GM12878 (cell line): Measurements from ENCODE around the gene CAVIN1.
"Not testable (repeated sequence)": the region's sequence is repeated elsewhere in the genome, so short reads cannot be mapped to it uniquely, and the experiment has no call there.

Experiments
- CTCF ChIP-seq, 3 experiments: IDR thresholded peaks in 2 of 3; conservative IDR thresholded peaks in 1 of 3; 2 replicates each; pipeline ENCODE4 v1.5.1; 2011; ENCODE audit warnings: low read depth in 3 of 3, low read length in 3 of 3, mild to moderate bottlenecking in 3 of 3, control low read depth in 2 of 3, moderate library complexity in 2 of 3, inconsistent platforms in 1 of 3, mixed read lengths in 1 of 3; ENCODE audit not compliant: control insufficient read depth in 2 of 3, insufficient read depth in 1 of 3; ENCODE audit errors: extremely low read depth in 1 of 3
- ELK1 ChIP-seq: IDR thresholded peaks from 2 replicates; pipeline ENCODE4 v1.6.1; 2012; ENCODE audit warnings: low read depth, low read length, improper control_type of control experiment
- EP300 ChIP-seq, 2 experiments: fragments of 150-350 bp in 1 of 2; IDR thresholded peaks; 2 replicates each; pipeline ENCODE4 v1.6.1; 2011 to 2012; ENCODE audit warnings: low read depth in 2 of 2, low read length in 2 of 2, borderline replicate concordance in 1 of 2, improper control_type of control experiment in 1 of 2, inconsistent platforms in 1 of 2; ENCODE audit not compliant: control insufficient read depth in 1 of 2
- EZH2 ChIP-seq: IDR thresholded peaks from 2 replicates; pipeline ENCODE4 v1.6.1; 2012; ENCODE audit warnings: low read depth, mild to moderate bottlenecking, control low read depth, inconsistent platforms, low read length, borderline replicate concordance; ENCODE audit not compliant: control insufficient read depth
- NBN ChIP-seq: fragments of 450-650 bp; IDR thresholded peaks from 2 replicates; pipeline ENCODE4 v1.6.1; 2016
- RAD21 ChIP-seq: IDR thresholded peaks from 2 replicates; pipeline ENCODE4 v1.6.1; 2011; ENCODE audit warnings: mild to moderate bottlenecking, low read depth, low read length, moderate library complexity; ENCODE audit not compliant: insufficient read depth
- SMAD1 ChIP-seq: fragments of 450-650 bp; IDR thresholded peaks from 2 replicates; pipeline ENCODE4 v1.6.1; 2018; ENCODE audit warnings: mild to moderate bottlenecking, low read depth; ENCODE audit not compliant: partially characterized antibody
- YY1 ChIP-seq: IDR thresholded peaks from 2 replicates; pipeline ENCODE4 v1.6.1; 2011; ENCODE audit warnings: low read depth, mild to moderate bottlenecking, low read length

- not testable (repeated sequence) for TF ChIP-seq RAD21; CTCF (IDR thresholded peaks at IDR 0.05 in 2 of 3, conservative IDR thresholded peaks at IDR 0.05 in 1 of 3; ENCODE audit: control insufficient read depth in 2 of 3, extremely low read depth in 1 of 3, insufficient read depth in 1 of 3, low read depth in 3 of 3, low read length in 3 of 3); EP300 (IDR thresholded peaks at IDR 0.05; ENCODE audit: borderline replicate concordance in 1 of 2, control insufficient read depth in 1 of 2, low read depth in 2 of 2, low read length in 2 of 2); NBN; EZH2; SMAD1; YY1; ELK1
Measured at GRCh38 chr17:42395601-42396000, 27.5 kb downstream of the CAVIN1 start.
